Activated gamma-delta T cell treated with Interleukin-2 at 50 U/mL for 16 hours (primary cell): ENCODE data around the gene ENPP3.

ENCODE experiments used
- DNase-seq: peaks from one replicate; pipeline ENCODE4 v3.0.0-alpha.2; 2020

The ENPP3 gene

GRCh38 chr6:131636880-131637792 is at the start of gene ENPP3:
ENPP3 (plus strand) TSS chr6:131637302; CDS start chr6:131637385, 83 bp downstream.
- DNase-seq, result no peak

GRCh38 chr6:131587909-131588308 is 49.2 kb upstream of the ENPP3 start:
- no peak for DNase-seq

- DNase-seq, result no peak
Observed at GRCh38 chr6:131588643-131589042, 48.5 kb upstream of the ENPP3 start.

GRCh38 chr6:131592935-131593334 is 44.2 kb upstream of the ENPP3 start:
- DNase-seq, result no peak

GRCh38 chr6:131594074-131594473 is 43.0 kb upstream of the ENPP3 start:
- no peak for DNase-seq

GRCh38 chr6:131597446-131597845 is 39.7 kb upstream of the ENPP3 start:
- no peak for DNase-seq

GRCh38 chr6:131600716-131601115 is 36.4 kb upstream of the ENPP3 start:
- DNase-seq, result no peak

GRCh38 chr6:131602781-131603312 is 34.3 kb upstream of the ENPP3 start:
- no peak for DNase-seq

GRCh38 chr6:131613296-131613925 is 23.7 kb upstream of the ENPP3 start:
- no peak for DNase-seq

- DNase-seq, result no peak
Observed at GRCh38 chr6:131615275-131615674, 21.8 kb upstream of the ENPP3 start.

- peak; percentile 95 for DNase-seq
Observed at GRCh38 chr6:131627724-131628682, 9.1 kb upstream of the ENPP3 start, which contains the start of gene MED23. MED23 (minus strand) TSS chr6:131628242; CDS start chr6:131628049, 193 bp downstream.

GRCh38 chr6:131628726-131629125 is 8.4 kb upstream of the ENPP3 start:
- no peak for DNase-seq

- no peak for DNase-seq
Observed at GRCh38 chr6:131629651-131630050, 7.5 kb upstream of the ENPP3 start.

- no peak for DNase-seq
Observed at GRCh38 chr6:131631625-131632289, 5.3 kb upstream of the ENPP3 start.

- no peak for DNase-seq
Observed at GRCh38 chr6:131635384-131636340, 1.4 kb upstream of the ENPP3 start.

GRCh38 chr6:131638013-131638412 is 911 bp downstream of the ENPP3 start:
- no peak for DNase-seq

- no peak for DNase-seq
Observed at GRCh38 chr6:131640100-131640499, 3.0 kb downstream of the ENPP3 start.

GRCh38 chr6:131640576-131640975 is 3.5 kb downstream of the ENPP3 start:
- no peak for DNase-seq

GRCh38 chr6:131641554-131641953 is 4.5 kb downstream of the ENPP3 start:
- DNase-seq, result no peak

GRCh38 chr6:131642565-131642964 is 5.5 kb downstream of the ENPP3 start:
- no peak for DNase-seq
